Neural progenitor cell (in vitro differentiated cells): Measurements from ENCODE around the gene NEO1. TPM values are rescaled to one million over a fixed set of nuclear protein-coding genes. Genes with fewer than 3 reads are reported as not detected.

Experiments
- DNase-seq: peaks from one replicate; pipeline ENCODE4 v3.0.0-alpha.2; 2016; ENCODE audit warnings: low spot score
- H2AFZ ChIP-seq: fragments of 200-600 bp; sonication (generic); replicated peaks from 2 replicates; pipeline ENCODE4 v1.6.1; 2016; ENCODE audit warnings: antibody characterized with exemption
- H3F3A ChIP-seq: fragments of 200-600 bp; sonication (generic); 2 replicates; pipeline ENCODE4 v1.6.1; 2016; ENCODE audit warnings: antibody characterized with exemption, low read depth
- H3K27ac ChIP-seq: fragments of 200-600 bp; sonication (generic); 2 replicates; pipeline ENCODE4 v1.5.1; 2016; ENCODE audit warnings: mild to moderate bottlenecking
- H3K27me3 ChIP-seq: fragments of 200-600 bp; sonication (generic); 2 replicates; pipeline ENCODE4 v1.6.1; 2016; ENCODE audit warnings: mild to moderate bottlenecking, moderate library complexity
- H3K36me3 ChIP-seq: fragments of 200-600 bp; sonication (generic); 2 replicates; pipeline ENCODE4 v1.5.1; 2016
- H3K4me1 ChIP-seq: fragments of 200-600 bp; sonication (generic); 2 replicates; pipeline ENCODE4 v1.6.1; 2016; ENCODE audit warnings: mixed run types
- H3K4me2 ChIP-seq: fragments of 200-600 bp; sonication (generic); 2 replicates; pipeline ENCODE4 v1.6.1; 2016
- H3K4me3 ChIP-seq: fragments of 200-600 bp; sonication (generic); 2 replicates; pipeline ENCODE4 v1.5.1; 2016
- H3K79me2 ChIP-seq: fragments of 200-600 bp; sonication (generic); 2 replicates; pipeline ENCODE4 v1.6.1; 2016; ENCODE audit warnings: low read depth
- H3K9ac ChIP-seq: fragments of 200-600 bp; sonication (generic); 2 replicates; pipeline ENCODE4 v1.6.1; 2016
- H3K9me3 ChIP-seq: fragments of 200-600 bp; sonication (generic); 2 replicates; pipeline ENCODE4 v1.5.1; 2016; ENCODE audit warnings: low read depth
- H4K20me1 ChIP-seq: fragments of 200-600 bp; sonication (generic); 2 replicates; pipeline ENCODE4 v1.6.1; 2016; ENCODE audit warnings: low read depth
- H3K27ac Mint-ChIP-seq: 3 replicates; pipeline ENCODE4 v1.8.0; 2021; ENCODE audit warnings: mixed read lengths
- H3K27me3 Mint-ChIP-seq: 2 replicates; pipeline ENCODE4 v1.8.0; 2022; ENCODE audit warnings: low read depth, mild to moderate bottlenecking, inconsistent platforms, moderate library complexity, mixed read lengths; ENCODE audit not compliant: insufficient read depth
- H3K36me3 Mint-ChIP-seq: 3 replicates; pipeline ENCODE4 v1.8.0; 2021; ENCODE audit warnings: mixed read lengths
- H3K4me1 Mint-ChIP-seq: 3 replicates; pipeline ENCODE4 v1.8.0; 2021; ENCODE audit warnings: mixed read lengths
- H3K4me3 Mint-ChIP-seq: 3 replicates; pipeline ENCODE4 v1.8.0; 2021; ENCODE audit warnings: mild to moderate bottlenecking, moderate library complexity, mixed read lengths
- H3K9me3 Mint-ChIP-seq: 3 replicates; pipeline ENCODE4 v1.8.0; 2020; ENCODE audit warnings: mixed read lengths
- EZH2 ChIP-seq: fragments of 200-600 bp; sonication (generic); IDR thresholded peaks from 2 replicates; pipeline ENCODE4 v1.6.1; 2017; ENCODE audit warnings: antibody characterized with exemption, mild to moderate bottlenecking, moderate library complexity
- EZH2phosphoT487 ChIP-seq: fragments of 200-600 bp; sonication (generic); IDR thresholded peaks from 2 replicates; pipeline ENCODE4 v1.6.1; 2017; ENCODE audit warnings: antibody characterized with exemption
- total RNA-seq: library from RNA; depleted of rRNA; stranded (reverse); fragments of >200 nt; gene quantifications from 2 replicates; pipeline ENCODE4 v1.2.3, GENCODE V29; 2015; ENCODE audit warnings: low replicate concordance
- TF ChIP-seq, protein P1 (sequence below): fragments of 200-600 bp; sonication (generic); IDR thresholded peaks from 2 replicates; pipeline ENCODE4 v1.5.1; 2017; ENCODE audit warnings: antibody characterized with exemption, mild to moderate bottlenecking

NEO1 gene
- total RNA-seq, 1 donor from 2014 or later, result 77.9 TPM

- no peak overlapping the region for H3K27ac Mint-ChIP-seq
Measured at GRCh38 chr15:73017987-73018386, 34.3 kb upstream of the NEO1 start.

DNA sequence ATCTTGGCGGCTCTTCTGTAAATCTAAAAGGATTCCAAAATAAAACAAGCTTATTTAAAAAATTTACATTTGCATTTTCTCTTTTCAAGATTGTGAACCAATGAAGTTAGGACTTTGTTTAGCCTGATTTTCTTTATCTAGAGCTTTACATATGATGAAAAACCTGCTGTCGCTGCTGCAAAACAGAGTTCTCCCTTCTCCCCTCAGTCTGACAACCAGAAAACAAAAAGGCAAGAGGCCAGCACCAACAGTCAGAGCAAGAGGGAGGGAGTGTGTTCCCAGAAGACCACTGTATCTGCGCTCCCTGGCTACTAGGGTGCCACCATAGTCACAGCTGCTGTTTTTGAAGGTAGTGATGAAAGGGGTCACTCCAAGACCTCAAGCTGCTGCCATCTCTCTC lies 33.1 kb upstream of the NEO1 start:
- Histone ChIP-seq H4K20me1 (no peaks in the 10 kb centered on the region), H3K36me3 (no peaks in the 10 kb centered on the region), H3K27ac (no peak overlapping the region), H3F3A (peaks cover 17% of the 10 kb centered on the region), H3K4me2 (no peak overlapping the region), H3K4me3 (no peak overlapping the region), H3K9me3 (no peaks in the 10 kb centered on the region), H2AFZ (no peak overlapping the region), H3K79me2 (no peaks in the 10 kb centered on the region), H3K9ac (no peak overlapping the region), H3K4me1 (peaks cover 47% of the 10 kb centered on the region), H3K27me3 (no peaks in the 10 kb centered on the region)
- no peak for DNase-seq
- no peaks in the 10 kb centered on the region for H3K36me3 Mint-ChIP-seq
- no peak overlapping the region for H3K4me3 Mint-ChIP-seq
- H3K4me1 Mint-ChIP-seq, result peaks cover 56% of the 10 kb centered on the region
- peak overlapping the region; percentile 20 for H3K27ac Mint-ChIP-seq
- no peaks in the 10 kb centered on the region for H3K9me3 Mint-ChIP-seq
- H3K27me3 Mint-ChIP-seq, result peaks cover 3% of the 10 kb centered on the region
- no peak for TF ChIP-seq EZH2phosphoT487
- TF ChIP-seq, protein P1, sequence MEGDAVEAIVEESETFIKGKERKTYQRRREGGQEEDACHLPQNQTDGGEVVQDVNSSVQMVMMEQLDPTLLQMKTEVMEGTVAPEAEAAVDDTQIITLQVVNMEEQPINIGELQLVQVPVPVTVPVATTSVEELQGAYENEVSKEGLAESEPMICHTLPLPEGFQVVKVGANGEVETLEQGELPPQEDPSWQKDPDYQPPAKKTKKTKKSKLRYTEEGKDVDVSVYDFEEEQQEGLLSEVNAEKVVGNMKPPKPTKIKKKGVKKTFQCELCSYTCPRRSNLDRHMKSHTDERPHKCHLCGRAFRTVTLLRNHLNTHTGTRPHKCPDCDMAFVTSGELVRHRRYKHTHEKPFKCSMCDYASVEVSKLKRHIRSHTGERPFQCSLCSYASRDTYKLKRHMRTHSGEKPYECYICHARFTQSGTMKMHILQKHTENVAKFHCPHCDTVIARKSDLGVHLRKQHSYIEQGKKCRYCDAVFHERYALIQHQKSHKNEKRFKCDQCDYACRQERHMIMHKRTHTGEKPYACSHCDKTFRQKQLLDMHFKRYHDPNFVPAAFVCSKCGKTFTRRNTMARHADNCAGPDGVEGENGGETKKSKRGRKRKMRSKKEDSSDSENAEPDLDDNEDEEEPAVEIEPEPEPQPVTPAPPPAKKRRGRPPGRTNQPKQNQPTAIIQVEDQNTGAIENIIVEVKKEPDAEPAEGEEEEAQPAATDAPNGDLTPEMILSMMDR, result no peak
- no peak for TF ChIP-seq EZH2

More at GRCh38 chr15:73017987-73018386, 34.3 kb upstream of the NEO1 start:
- no peak for DNase-seq
- Mint-ChIP-seq H3K4me1 (peaks cover 51% of the 10 kb centered on the region), H3K9me3 (no peaks in the 10 kb centered on the region), H3K4me3 (no peak overlapping the region), H3K36me3 (no peaks in the 10 kb centered on the region), H3K27me3 (peaks cover 5% of the 10 kb centered on the region)
- H3K4me2 ChIP-seq, result no peak overlapping the region
- no peaks in the 10 kb centered on the region for H3K36me3 ChIP-seq
- H3K9me3 ChIP-seq, result no peaks in the 10 kb centered on the region
- no peak overlapping the region for H3K27ac ChIP-seq
- TF ChIP-seq EZH2phosphoT487, result no peak
- TF ChIP-seq, protein P1, result no peak
- TF ChIP-seq EZH2, result no peak
- H3K4me1 ChIP-seq, result peaks cover 47% of the 10 kb centered on the region
- H3K79me2 ChIP-seq, result no peaks in the 10 kb centered on the region
- H3K27me3 ChIP-seq, result no peaks in the 10 kb centered on the region
- H3F3A ChIP-seq, result peaks cover 17% of the 10 kb centered on the region
- H3K9ac ChIP-seq, result no peak overlapping the region
- no peak overlapping the region for H2AFZ ChIP-seq
- no peaks in the 10 kb centered on the region for H4K20me1 ChIP-seq
- no peak overlapping the region for H3K4me3 ChIP-seq

DNA sequence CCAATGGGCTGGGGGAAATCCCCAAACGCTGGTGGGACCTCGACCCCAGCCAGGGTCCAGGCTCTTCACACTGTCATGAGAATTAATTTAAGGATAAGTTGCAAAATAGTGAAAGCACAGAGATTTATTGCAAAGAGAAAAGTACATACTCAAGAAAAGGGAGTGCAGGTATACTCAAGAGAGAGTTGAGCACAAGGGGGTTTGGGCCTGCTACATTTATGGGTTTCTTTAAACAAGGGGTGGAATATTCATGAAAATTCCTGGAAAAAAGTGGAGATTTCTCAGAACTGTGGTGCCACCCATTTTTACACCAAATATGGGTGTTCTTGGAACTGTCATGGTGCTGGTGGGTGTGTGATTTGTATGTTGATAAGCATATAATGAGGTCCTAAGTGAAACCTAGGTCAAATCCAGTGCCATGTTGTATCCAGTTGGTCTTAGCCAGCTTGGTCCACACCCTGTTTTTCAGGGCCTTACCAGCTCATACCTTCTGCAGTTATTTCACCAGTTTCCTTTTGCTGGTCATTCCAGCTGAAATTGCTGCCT lies 32.6 kb upstream of the NEO1 start:
- Histone ChIP-seq H3K9ac (no peak overlapping the region), H3K27me3 (no peaks in the 10 kb centered on the region), H3K9me3 (no peaks in the 10 kb centered on the region), H3F3A (peaks cover 17% of the 10 kb centered on the region), H3K4me3 (no peak overlapping the region), H2AFZ (no peak overlapping the region), H3K79me2 (no peaks in the 10 kb centered on the region), H3K36me3 (no peaks in the 10 kb centered on the region), H3K27ac (no peak overlapping the region), H3K4me2 (no peak overlapping the region), H3K4me1 (peaks cover 47% of the 10 kb centered on the region), H4K20me1 (no peaks in the 10 kb centered on the region)
- Mint-ChIP-seq H3K27me3 (peaks cover 3% of the 10 kb centered on the region), H3K4me3 (peak overlapping the region; percentile 9), H3K9me3 (no peaks in the 10 kb centered on the region), H3K27ac (peak overlapping the region; percentile 20), H3K36me3 (no peaks in the 10 kb centered on the region), H3K4me1 (peaks cover 56% of the 10 kb centered on the region)
- TF ChIP-seq EZH2phosphoT487 (no peak), EZH2 (no peak)
- TF ChIP-seq, protein P1, result no peak
- no peak for DNase-seq
